NT2/D1 (cell line): ENCODE measurements around the gene ELMO1.

Experiments
- DNase-seq: peaks from one replicate; pipeline ENCODE4 v3.0.0-alpha.2; 2011; ENCODE audit warnings: low read depth, low spot score
- H3K27me3 ChIP-seq: 2 replicates; pipeline ENCODE4 v1.6.0; 2011; ENCODE audit warnings: mild to moderate bottlenecking; ENCODE audit not compliant: insufficient read length, insufficient read depth
- H3K36me3 ChIP-seq: 2 replicates; pipeline ENCODE4 v1.6.1; 2011; ENCODE audit warnings: mild to moderate bottlenecking, low read length, mixed read lengths; ENCODE audit not compliant: insufficient read depth, insufficient read length
- H3K4me1 ChIP-seq: 2 replicates; pipeline ENCODE4 v1.5.1; 2011; ENCODE audit not compliant: insufficient read depth, insufficient read length
- H3K4me3 ChIP-seq: 2 replicates; pipeline ENCODE4 v1.5.1; 2011; ENCODE audit warnings: low read depth; ENCODE audit not compliant: insufficient read length
- H3K9ac ChIP-seq: 2 replicates; pipeline ENCODE4 v1.6.0; 2011; ENCODE audit warnings: low read depth; ENCODE audit not compliant: insufficient read length
- H3K9me3 ChIP-seq: 2 replicates; pipeline ENCODE4 v1.5.1; 2011; ENCODE audit warnings: mild to moderate bottlenecking, low read length; ENCODE audit not compliant: insufficient read depth
- SUZ12 ChIP-seq: IDR thresholded peaks from 2 replicates; pipeline ENCODE4 v1.6.1; 2011; ENCODE audit not compliant: insufficient read length, insufficient read depth; ENCODE audit errors: extremely low read depth
- YY1 ChIP-seq: IDR thresholded peaks from 2 replicates; pipeline ENCODE4 v1.6.1; 2011; ENCODE audit not compliant: insufficient read length, insufficient read depth
- ZNF274 ChIP-seq: IDR thresholded peaks from 2 replicates; pipeline ENCODE4 v1.6.1; 2011; ENCODE audit warnings: mild to moderate bottlenecking, low read depth, low read length

ELMO1 gene

GRCh38 chr7:37109843-37110242, 338.8 kb downstream of the ELMO1 start:
- peaks cover 8% of the 10 kb centered on the region; the same call in 1 of the 2 replicates for H3K9me3 ChIP-seq
- H3K36me3 ChIP-seq = no peaks in the 10 kb centered on the region
- no peak overlapping the region for H3K9ac ChIP-seq
- TF ChIP-seq YY1 (no peak), SUZ12 (no peak), ZNF274 (no peak)
- no peak for DNase-seq
- no peaks in the 10 kb centered on the region for H3K4me1 ChIP-seq
- H3K4me3 ChIP-seq = no peak overlapping the region
- H3K27me3 ChIP-seq = no peaks in the 10 kb centered on the region

DNA sequence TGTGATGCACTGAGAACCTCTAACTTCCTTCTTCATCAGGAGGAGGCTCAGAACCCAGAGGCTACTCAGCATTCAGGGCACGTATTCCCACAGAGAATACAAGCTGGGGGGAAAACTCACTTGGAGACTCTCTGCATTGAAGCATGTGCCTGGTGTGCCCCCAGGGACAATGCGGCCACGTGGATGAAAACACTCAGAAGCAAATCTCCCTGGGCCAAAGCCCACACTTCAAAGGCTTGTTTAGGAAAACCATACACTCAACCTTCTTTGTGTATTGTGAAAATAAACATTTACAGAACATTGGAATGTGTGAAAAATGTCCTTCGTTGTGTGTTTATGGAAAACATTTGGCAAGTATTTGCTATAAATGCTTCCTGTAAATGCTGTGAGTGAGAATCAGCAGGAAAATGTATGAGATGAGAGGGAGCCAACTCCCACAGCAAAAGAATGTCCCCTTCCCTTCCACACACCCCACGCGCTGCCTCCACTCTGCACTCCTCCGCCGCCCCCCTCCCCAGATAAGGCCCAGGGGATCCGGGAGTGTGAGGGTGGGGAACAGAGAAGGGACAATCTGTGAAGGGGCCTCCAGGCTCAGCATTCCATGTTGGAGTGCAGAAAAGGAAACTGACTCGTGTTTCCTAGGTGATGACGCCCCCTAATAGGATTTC, 339.5 kb downstream of the ELMO1 start:
- Histone ChIP-seq H3K4me1 (no peaks in the 10 kb centered on the region), H3K27me3 (no peaks in the 10 kb centered on the region), H3K9ac (no peak overlapping the region), H3K4me3 (no peak overlapping the region), H3K9me3 (peaks cover 6% of the 10 kb centered on the region; the same call in 1 of the 2 replicates), H3K36me3 (no peaks in the 10 kb centered on the region)
- TF ChIP-seq YY1 (no peak), ZNF274 (no peak), SUZ12 (no peak)
- DNase-seq = no peak

DNA sequence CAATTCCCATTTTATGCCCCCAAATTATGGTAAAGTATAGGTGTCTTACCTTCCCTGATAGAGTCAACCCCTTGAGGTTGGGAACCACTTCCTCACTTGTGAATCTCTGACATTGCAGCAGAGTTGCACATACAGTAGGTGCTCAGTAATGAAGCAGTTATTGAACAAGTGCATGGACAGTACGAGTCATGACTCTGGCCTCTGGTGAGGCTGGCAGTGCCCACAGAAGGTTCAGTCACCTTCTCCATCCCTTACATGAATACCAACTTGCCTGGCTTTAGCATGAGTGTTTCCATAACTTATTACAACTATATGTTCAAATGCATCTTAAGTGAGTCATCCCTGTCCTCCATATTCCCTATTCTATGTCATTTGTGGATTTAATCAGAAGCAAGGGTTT, 340.0 kb downstream of the ELMO1 start:
- Histone ChIP-seq H3K4me1 (no peaks in the 10 kb centered on the region), H3K9ac (no peak overlapping the region), H3K27me3 (no peaks in the 10 kb centered on the region), H3K4me3 (no peak overlapping the region), H3K36me3 (no peaks in the 10 kb centered on the region), H3K9me3 (0 out of 2 replicates have a peak, but pooled peaks cover 4% of the 10 kb centered on the region)
- DNase-seq = no peak
- no peak for TF ChIP-seq YY1
- TF ChIP-seq ZNF274 = no peak
- TF ChIP-seq SUZ12 = no peak

GRCh38 chr7:37107047-37107750, 341.5 kb downstream of the ELMO1 start:
- no peaks in the 10 kb centered on the region for H3K36me3 ChIP-seq
- H3K9me3 ChIP-seq = 0 out of 2 replicates have a peak, but pooled peaks cover 2% of the 10 kb centered on the region
- no peaks in the 10 kb centered on the region for H3K27me3 ChIP-seq
- DNase-seq = no peak
- TF ChIP-seq ZNF274 (no peak), YY1 (no peak), SUZ12 (no peak)
- H3K9ac ChIP-seq = no peak overlapping the region
- no peaks in the 10 kb centered on the region for H3K4me1 ChIP-seq
- no peak overlapping the region for H3K4me3 ChIP-seq

DNA sequence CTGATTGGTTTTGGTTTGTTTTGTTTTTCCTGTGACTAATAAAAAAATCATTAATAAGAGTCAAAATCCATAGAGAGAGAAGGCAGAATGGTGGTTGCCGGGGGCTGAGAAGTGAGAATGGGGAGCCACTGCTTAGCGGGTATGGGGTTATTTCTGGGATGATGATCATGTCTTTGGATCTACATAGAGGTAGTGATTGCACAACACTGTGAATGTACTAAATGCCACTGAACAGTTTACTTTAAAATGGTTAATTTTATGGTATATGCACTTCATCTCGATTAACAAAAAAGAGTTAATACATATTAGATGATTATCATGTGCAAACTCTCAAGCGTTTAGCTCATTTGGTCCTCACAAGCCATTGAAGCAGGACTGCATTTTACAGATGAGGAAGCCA, 342.9 kb downstream of the ELMO1 start:
- Histone ChIP-seq H3K9me3 (no peaks in the 10 kb centered on the region), H3K9ac (no peak overlapping the region), H3K4me1 (no peaks in the 10 kb centered on the region), H3K4me3 (no peak overlapping the region), H3K36me3 (no peaks in the 10 kb centered on the region), H3K27me3 (no peaks in the 10 kb centered on the region)
- no peak for DNase-seq
- TF ChIP-seq YY1 = no peak
- TF ChIP-seq SUZ12 = no peak
- TF ChIP-seq ZNF274 = no peak

GRCh38 chr7:37104822-37105518, 343.7 kb downstream of the ELMO1 start:
- no peaks in the 10 kb centered on the region for H3K36me3 ChIP-seq
- no peak overlapping the region for H3K4me3 ChIP-seq
- no peaks in the 10 kb centered on the region for H3K27me3 ChIP-seq
- no peaks in the 10 kb centered on the region for H3K9me3 ChIP-seq
- no peak overlapping the region for H3K9ac ChIP-seq
- no peaks in the 10 kb centered on the region for H3K4me1 ChIP-seq
- DNase-seq = no peak
- TF ChIP-seq YY1 = no peak
- no peak for TF ChIP-seq SUZ12
- TF ChIP-seq ZNF274 = no peak
